ENCODE data around the gene KIAA1217.

KIAA1217 gene

GRCh38 chr10:24278176-24278889, 69.4 kb downstream of the KIAA1217 start:
- H3K79me2 ChIP-seq (ENCODE audit: insufficient read depth, low read length): no peaks in the 10 kb centered on the region

GRCh38 chr10:24279166-24279565, 70.2 kb downstream of the KIAA1217 start:
- H3K27me3 ChIP-seq (ENCODE audit: insufficient read depth, low read length): no peaks in the 10 kb centered on the region
- no peak overlapping the region for H2AFZ ChIP-seq (ENCODE audit: low read length)
- no peaks in the 10 kb centered on the region for H3K36me3 ChIP-seq (ENCODE audit: insufficient read depth, low read length)
- H3K9me2 ChIP-seq (ENCODE audit: low read depth, low read length): no peaks in the 10 kb centered on the region
- H3K9ac ChIP-seq (ENCODE audit: low read length): no peak overlapping the region
- no peaks in the 10 kb centered on the region for H3K9me3 ChIP-seq (ENCODE audit: low read length)
- H3K4me2 ChIP-seq (ENCODE audit: low read length): no peak overlapping the region
- no peak overlapping the region for H3K27ac ChIP-seq (ENCODE audit: low read depth, low read length, poor library complexity, severe bottlenecking)
- no peak overlapping the region for H3K4me3 ChIP-seq (ENCODE audit: low read depth, low read length, poor library complexity, severe bottlenecking)
- H3K79me2 ChIP-seq (ENCODE audit: insufficient read depth, low read length): no peaks in the 10 kb centered on the region
- TF ChIP-seq CTCF (IDR thresholded peaks at IDR 0.05; ENCODE audit: low read length) (no peak), EZH2 (IDR thresholded peaks at IDR 0.05; ENCODE audit: borderline replicate concordance, low read length) (no peak)
- no peaks in the 10 kb centered on the region for H4K20me1 ChIP-seq (ENCODE audit: insufficient read depth, low read length)
- H3F3A ChIP-seq (ENCODE audit: insufficient read depth, low read length): no peaks in the 10 kb centered on the region
- H3K4me1 ChIP-seq (ENCODE audit: insufficient read depth, low read length, severe bottlenecking): no peaks in the 10 kb centered on the region

More at GRCh38 chr10:24278176-24278889, 69.4 kb downstream of the KIAA1217 start:
- H4K20me1 ChIP-seq (ENCODE audit: insufficient read depth, low read length): no peaks in the 10 kb centered on the region
- no peak overlapping the region for H3K27ac ChIP-seq (ENCODE audit: low read depth, low read length, poor library complexity, severe bottlenecking)
- no peaks in the 10 kb centered on the region for H3F3A ChIP-seq (ENCODE audit: insufficient read depth, low read length)
- H3K36me3 ChIP-seq (ENCODE audit: insufficient read depth, low read length): no peaks in the 10 kb centered on the region
- no peaks in the 10 kb centered on the region for H3K9me2 ChIP-seq (ENCODE audit: low read depth, low read length)
- no peaks in the 10 kb centered on the region for H3K9me3 ChIP-seq (ENCODE audit: low read length)
- no peaks in the 10 kb centered on the region for H3K27me3 ChIP-seq (ENCODE audit: insufficient read depth, low read length)
- TF ChIP-seq CTCF (IDR thresholded peaks at IDR 0.05; ENCODE audit: low read length) (no peak), EZH2 (IDR thresholded peaks at IDR 0.05; ENCODE audit: borderline replicate concordance, low read length) (no peak)
- H3K4me2 ChIP-seq (ENCODE audit: low read length): no peak overlapping the region
- H2AFZ ChIP-seq (ENCODE audit: low read length): no peak overlapping the region
- H3K9ac ChIP-seq (ENCODE audit: low read length): no peak overlapping the region
- no peak overlapping the region for H3K4me3 ChIP-seq (ENCODE audit: low read depth, low read length, poor library complexity, severe bottlenecking)
- no peaks in the 10 kb centered on the region for H3K4me1 ChIP-seq (ENCODE audit: insufficient read depth, low read length, severe bottlenecking)

- Histone ChIP-seq H3K79me2 (ENCODE audit: insufficient read depth, low read length) (no peaks in the 10 kb centered on the region), H3K36me3 (ENCODE audit: insufficient read depth, low read length) (no peaks in the 10 kb centered on the region), H3K9ac (ENCODE audit: low read length) (no peak overlapping the region), H3K27me3 (ENCODE audit: insufficient read depth, low read length) (no peaks in the 10 kb centered on the region), H3K4me2 (ENCODE audit: low read length) (no peak overlapping the region), H3K9me3 (ENCODE audit: low read length) (no peaks in the 10 kb centered on the region), H2AFZ (ENCODE audit: low read length) (no peak overlapping the region), H3K9me2 (ENCODE audit: low read depth, low read length) (no peaks in the 10 kb centered on the region), H3F3A (ENCODE audit: insufficient read depth, low read length) (no peaks in the 10 kb centered on the region), H4K20me1 (ENCODE audit: insufficient read depth, low read length) (no peaks in the 10 kb centered on the region), H3K4me3 (ENCODE audit: low read depth, low read length, poor library complexity, severe bottlenecking) (no peak overlapping the region), H3K27ac (ENCODE audit: low read depth, low read length, poor library complexity, severe bottlenecking) (no peak overlapping the region), H3K4me1 (ENCODE audit: insufficient read depth, low read length, severe bottlenecking) (no peaks in the 10 kb centered on the region)
- TF ChIP-seq CTCF (IDR thresholded peaks at IDR 0.05; ENCODE audit: low read length): no peak
- TF ChIP-seq EZH2 (IDR thresholded peaks at IDR 0.05; ENCODE audit: borderline replicate concordance, low read length): no peak
Measured at GRCh38 chr10:24287559-24288195, 78.7 kb downstream of the KIAA1217 start.
